Epithelial cell of proximal tubule (primary cell): ENCODE results near the gene LIMA1. TPM values are rescaled to one million over a fixed set of nuclear protein-coding genes. Genes with fewer than 3 reads are reported as not detected.
"Not testable (repeated sequence)": the region's sequence is repeated elsewhere in the genome, so short reads cannot be mapped to it uniquely, and the experiment has no call there.

Experiments
- DNase-seq: peaks from one replicate; pipeline ENCODE4 v3.0.0-alpha.2; 2011; ENCODE audit warnings: low read depth
- H3K4me3 ChIP-seq: 2 replicates; pipeline ENCODE4 v1.5.1; 2011; ENCODE audit warnings: low read depth, mild to moderate bottlenecking, low read length
- total RNA-seq: library from RNA; depleted of rRNA; stranded (reverse); fragments of >200 nt; gene quantifications from 2 replicates; pipeline ENCODE4 v1.2.3, GENCODE V29; 2015
- TF ChIP-seq, protein P1 (sequence below): conservative IDR thresholded peaks from 2 replicates; pipeline ENCODE4 v1.5.1; 2012; ENCODE audit warnings: low read depth, mild to moderate bottlenecking, low read length

The LIMA1 gene
- total RNA-seq, 1 donor from 2014 or later: 67.7 TPM

DNA sequence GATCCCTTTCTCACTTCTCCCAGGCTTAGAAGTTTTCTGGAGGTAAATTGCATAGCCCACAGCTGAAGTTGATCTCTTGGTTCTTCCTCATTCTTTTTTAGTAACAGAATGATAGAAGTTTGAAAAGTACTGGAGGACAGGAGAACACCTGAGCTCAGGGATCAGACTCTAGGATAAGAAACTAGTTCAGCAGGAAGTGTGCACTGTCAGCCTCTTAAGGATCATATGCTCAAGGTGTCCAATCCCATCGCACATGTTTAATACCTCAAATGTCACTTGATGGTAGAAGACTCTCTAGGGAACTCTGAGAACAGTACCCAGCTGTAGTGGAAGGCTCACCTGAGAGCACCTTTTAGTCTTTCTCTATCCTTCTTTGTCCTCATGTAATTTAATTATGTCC, 14.7 kb upstream of the LIMA1 start:
- no peak overlapping the region for H3K4me3 ChIP-seq
- DNase-seq: no peak
- TF ChIP-seq, protein P1, sequence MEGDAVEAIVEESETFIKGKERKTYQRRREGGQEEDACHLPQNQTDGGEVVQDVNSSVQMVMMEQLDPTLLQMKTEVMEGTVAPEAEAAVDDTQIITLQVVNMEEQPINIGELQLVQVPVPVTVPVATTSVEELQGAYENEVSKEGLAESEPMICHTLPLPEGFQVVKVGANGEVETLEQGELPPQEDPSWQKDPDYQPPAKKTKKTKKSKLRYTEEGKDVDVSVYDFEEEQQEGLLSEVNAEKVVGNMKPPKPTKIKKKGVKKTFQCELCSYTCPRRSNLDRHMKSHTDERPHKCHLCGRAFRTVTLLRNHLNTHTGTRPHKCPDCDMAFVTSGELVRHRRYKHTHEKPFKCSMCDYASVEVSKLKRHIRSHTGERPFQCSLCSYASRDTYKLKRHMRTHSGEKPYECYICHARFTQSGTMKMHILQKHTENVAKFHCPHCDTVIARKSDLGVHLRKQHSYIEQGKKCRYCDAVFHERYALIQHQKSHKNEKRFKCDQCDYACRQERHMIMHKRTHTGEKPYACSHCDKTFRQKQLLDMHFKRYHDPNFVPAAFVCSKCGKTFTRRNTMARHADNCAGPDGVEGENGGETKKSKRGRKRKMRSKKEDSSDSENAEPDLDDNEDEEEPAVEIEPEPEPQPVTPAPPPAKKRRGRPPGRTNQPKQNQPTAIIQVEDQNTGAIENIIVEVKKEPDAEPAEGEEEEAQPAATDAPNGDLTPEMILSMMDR: no peak

DNA sequence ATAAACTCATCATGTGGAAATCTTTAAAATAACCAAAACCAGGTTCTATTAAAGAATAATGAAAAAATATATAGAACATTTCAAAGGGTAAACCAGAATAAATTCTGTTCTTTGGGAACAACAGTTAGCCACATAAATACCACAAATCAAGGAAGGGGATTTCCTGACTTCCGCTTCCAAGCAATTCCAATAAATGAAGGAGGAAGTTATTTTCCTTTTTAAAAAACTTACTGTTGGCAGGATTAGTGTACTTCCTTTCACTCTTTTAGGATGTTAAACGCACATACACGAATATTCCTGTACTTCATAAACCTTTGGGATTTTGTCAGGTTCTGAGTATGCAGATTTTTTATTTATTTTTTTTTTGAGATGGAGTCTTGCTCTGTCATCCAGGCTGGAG, 13.7 kb upstream of the LIMA1 start:
- no peak overlapping the region for H3K4me3 ChIP-seq
- DNase-seq: no peak
- TF ChIP-seq, protein P1: no peak

DNA sequence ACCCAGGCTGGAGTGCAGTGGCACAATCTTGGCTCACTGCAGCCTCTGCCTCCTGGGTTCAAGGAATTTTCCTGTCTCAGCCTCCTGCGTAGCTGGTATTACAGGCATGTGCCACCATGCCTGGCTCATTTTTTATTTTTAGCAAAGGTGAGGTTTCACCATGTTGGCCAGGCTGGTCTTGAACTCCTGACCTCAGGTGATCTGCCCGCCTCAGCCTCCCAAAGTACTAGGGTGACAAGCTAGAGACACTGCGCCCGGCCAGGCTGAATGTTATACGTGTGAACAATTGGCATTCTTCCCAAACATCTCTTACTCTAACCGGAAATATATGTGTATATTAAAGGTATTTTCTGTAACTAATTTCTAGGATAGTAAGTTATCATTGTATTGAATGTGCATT, 13.2 kb upstream of the LIMA1 start:
- TF ChIP-seq, protein P1: no peak

DNA sequence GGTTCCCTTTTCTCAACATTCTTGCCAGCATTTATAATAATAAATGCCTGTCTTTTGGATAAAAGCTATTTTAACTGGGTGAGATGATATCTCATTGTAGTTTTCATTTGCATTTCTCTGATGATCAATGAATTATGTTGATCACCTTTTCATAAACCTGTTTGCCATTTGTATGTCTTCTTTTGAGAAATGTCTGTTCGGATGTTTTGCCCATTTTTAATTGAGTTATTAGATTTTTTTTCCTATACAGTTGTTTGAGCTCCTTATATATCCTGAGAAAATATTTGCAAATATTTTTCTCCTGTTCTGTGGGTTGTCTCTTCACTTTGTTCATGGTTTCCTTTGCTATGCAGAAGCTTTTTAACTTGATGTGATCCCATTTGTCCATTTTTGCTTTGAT, 8.1 kb upstream of the LIMA1 start:
- DNase-seq: no peak
- TF ChIP-seq, protein P1: no peak
- no peak overlapping the region for H3K4me3 ChIP-seq

More for the DNA sequence above, 13.2 kb upstream of the LIMA1 start:
- no peak overlapping the region for H3K4me3 ChIP-seq
- no peak for DNase-seq

DNA sequence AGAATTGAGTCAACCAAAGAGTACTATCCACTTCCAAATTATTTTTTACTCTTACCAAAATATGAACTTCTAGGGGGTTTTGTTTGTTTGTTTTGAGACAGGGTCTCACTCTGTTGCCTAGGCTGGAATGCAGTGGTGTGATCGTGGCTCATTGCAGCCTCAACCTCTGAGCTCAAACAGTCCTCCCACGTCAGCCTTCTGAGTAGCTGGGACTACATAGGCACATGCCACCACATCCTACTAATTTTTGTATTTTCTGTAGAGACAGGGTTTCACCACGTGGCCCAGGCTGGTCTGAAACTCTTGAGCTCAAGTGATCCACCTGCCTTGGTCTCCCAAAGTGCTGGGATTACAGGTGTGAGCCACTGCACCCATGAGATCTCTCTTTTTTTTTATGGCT, 7.4 kb upstream of the LIMA1 start:
- H3K4me3 ChIP-seq, DNase-seq: not testable (repeated sequence)

- no peak overlapping the region for H3K4me3 ChIP-seq
- TF ChIP-seq, protein P1: no peak
- DNase-seq: no peak
These were observed 4.0 kb upstream of the LIMA1 start for GRCh38 chr12:50287271-50287670.

DNA sequence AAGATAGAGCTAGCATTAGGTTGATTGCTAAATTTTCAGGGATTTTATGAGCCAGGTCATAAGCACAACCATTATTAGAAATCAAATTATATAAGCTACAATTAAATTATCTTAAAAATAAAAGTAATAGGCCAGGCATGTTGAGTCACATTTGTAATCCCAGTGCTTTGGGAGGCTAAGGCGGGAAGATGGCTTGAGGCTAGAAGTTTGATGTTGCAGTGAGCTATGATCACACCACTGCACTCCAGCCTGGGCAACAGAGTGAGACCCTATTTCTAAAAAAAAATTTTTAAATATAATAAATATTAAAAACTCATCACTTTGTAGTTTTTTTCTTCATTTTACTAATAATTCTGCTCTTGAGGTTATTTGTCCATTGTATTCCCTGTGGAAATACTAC, 1.9 kb upstream of the LIMA1 start:
- TF ChIP-seq, protein P1: no peak
- H3K4me3 ChIP-seq: no peak overlapping the region
- DNase-seq: no peak
